D341Med (cell line): ENCODE data around the gene BMP8B.

Experiments used
- DNase-seq: peaks from one replicate; pipeline ENCODE4 v3.0.0; 2012; ENCODE audit warnings: low spot score

The BMP8B gene

GRCh38 chr1:39722495-39722894 lies 66.2 kb downstream of the BMP8B start:
- DNase-seq = no peak

DNA sequence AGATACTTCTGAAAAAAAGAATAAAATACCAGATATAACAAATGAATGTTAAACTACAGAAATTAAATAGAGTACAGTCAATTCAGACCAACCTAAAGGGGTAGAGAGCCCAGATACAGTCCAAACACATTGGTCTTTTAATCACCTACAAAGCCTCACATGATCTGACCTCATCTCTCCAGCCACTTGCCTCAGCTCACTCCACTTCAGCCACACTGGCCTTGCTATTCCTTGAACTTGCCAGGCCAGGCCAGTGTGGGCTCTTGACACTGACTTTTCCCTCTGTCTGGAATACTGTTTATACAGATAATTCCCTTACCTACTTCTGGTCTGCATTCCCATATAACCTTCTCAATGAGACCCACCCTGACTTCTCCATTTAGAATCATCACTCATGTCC lies 67.0 kb downstream of the BMP8B start:
- DNase-seq = no peak

DNA sequence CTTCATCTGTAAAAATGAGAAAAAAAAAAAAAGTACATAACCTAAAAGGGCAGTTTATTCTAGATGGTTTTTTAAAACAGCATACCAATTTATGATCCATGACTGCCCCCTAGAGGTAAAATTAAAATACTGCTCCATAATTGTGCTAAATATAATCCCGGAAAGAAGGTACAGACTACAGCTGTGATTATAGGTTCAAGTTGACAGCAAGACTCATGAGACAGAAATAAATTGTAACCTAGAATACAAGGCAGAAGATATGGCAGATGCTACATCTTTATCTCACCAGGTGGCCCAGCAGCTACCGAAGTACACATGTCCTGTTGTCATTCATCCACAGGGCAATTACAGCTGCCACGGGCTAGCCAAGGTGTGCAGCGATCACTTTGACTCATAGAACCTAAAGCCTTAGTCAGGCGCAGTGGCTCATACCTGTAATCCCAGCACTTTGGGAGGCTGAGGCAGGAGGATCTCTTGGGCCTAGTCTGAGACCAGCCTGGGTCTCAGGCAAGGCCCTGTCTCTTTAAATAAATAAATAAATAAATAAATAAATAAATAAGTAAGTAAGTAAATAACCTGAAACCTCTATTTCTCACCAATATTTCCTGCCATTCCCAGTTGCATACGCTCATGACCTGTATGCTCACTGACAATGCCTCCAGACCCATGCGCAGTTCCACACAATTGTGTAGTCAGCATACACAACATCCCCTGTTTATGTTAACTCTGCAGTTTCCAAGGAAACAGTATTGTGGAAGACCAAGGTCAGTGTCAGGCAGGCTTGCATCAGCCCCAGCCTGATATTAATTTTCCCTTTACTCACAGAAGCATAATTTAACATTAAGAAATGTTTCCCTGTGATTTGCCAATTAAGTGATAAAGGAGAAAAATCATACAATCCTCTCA lies 68.3 kb downstream of the BMP8B start:
- DNase-seq = peak; percentile 32

GRCh38 chr1:39717809-39718208 lies 70.9 kb downstream of the BMP8B start:
- no peak for DNase-seq

GRCh38 chr1:39713557-39713956 lies 75.1 kb downstream of the BMP8B start:
- no peak for DNase-seq

DNA sequence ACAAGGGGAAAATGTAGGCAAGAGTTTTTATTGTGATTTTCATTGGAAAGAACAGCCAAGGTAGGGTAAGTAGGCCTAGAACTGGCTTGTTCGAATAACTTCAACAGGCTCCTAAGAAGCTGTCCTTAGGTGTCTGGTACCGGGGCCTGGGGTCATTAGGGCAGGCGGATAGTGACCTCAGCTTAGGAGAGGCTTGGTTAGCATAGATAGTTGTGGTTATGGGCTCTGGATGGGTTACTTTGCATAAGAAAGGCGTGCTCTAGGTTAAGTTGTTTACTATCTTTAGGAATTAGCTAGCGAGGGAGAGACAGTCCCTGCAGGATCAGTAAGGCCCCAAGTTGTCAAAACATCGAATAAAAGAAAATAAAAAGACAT lies 76.7 kb downstream of the BMP8B start:
- no peak for DNase-seq

- no peak for DNase-seq
These were observed 77.3 kb downstream of the BMP8B start for GRCh38 chr1:39711104-39711965.

DNA sequence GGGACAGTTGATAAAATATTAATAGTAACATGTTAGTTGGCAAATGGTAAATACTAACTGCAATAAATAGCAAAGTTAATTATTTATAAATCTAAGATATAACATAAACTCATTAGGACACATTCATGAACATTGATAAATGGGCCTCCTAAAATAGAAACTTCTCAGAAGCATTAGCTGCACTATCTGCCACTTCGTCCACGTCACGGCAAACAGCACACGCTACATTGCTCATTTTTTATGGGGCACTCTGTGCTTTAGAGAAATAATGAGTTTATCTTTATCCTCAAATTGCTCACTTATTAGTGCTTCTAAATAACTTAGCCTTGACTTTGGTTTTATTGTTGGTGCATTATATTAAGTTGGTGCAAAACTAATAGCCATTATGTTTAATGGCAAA lies 81.2 kb downstream of the BMP8B start:
- DNase-seq = no peak
